Activated CD8-positive, alpha-beta memory T cell treated with anti-CD3 and anti-CD28 coated beads for 24 hours (primary cell): Measurements from ENCODE around the gene HACE1.

ENCODE experiments used
- DNase-seq: peaks from one replicate; pipeline ENCODE4 v3.0.0-alpha.2; 2020

Gene HACE1

DNA sequence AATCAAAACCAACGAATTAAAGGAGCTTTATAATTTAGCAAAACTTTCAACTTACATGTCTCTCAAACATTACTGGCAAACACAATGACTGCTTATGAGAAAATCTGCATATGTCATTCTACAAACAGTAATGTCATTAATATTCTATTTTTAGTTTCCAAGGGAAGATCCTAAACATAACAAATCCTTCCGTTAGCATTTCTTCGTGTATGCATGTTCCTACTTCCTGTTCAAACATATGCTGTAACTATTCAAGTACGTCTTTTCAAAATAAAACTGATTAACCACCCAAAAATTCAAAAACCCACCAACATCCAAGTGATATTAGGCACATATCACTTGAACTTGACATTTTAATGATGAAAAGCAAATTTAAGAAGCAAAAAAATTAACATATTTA lies 131.3 kb downstream of the HACE1 start:
- no peak for DNase-seq

DNA sequence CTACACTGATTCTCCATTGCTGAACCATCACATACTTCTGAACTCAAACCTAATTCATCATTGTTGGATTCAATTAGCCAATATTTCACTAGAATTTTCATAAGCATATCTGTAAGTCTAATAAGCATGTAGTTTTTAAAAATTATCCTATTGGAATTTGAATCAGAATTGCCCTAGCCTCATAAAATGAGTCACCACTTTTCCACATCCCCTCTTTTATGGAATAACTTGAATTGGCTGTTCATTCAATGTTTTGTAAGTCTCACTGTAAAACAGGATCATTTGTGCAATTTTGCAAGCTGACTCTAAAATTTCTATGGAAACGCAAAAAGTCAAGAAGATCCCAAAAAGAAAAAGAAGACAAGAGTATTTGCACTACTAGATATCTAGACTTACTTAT lies 141.0 kb downstream of the HACE1 start:
- DNase-seq = no peak

DNA sequence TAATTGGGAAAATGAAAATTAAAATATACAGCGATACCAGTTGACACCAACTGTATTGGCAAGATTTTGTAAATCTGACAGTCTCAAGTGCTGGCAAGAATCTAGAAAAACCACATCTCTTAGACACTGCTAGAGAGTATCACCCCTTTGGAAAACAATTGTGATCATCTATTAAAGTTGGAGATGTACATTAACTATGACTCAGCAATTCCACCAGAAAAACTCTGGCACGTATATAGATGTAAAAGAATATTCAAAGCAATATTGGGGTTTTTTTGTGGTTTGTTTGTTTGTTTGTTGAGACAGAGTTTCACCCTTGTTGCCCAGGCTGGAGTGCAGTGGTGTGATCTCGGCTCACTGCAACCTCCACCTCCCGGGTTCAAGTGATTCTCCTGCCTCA lies 142.9 kb downstream of the HACE1 start:
- no peak for DNase-seq

DNA sequence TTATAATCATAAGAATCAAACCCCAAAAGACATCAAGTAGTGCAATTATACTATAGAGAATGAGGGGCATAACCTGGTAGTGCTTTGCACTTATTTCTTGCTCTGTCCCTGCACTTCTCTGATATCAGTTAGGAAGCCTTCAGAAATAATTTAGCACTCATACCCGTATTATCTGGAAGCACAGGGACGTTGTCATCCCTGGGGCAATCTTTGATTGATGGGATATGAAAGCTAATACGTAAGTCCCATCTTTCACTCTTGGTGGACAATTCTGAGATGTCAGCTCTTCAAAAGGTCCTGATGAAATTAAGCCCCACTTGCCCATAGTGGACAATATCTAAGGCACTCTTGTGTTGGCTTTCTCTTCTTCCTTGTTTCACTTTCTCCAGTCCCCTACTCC lies 144.9 kb downstream of the HACE1 start:
- no peak for DNase-seq

DNA sequence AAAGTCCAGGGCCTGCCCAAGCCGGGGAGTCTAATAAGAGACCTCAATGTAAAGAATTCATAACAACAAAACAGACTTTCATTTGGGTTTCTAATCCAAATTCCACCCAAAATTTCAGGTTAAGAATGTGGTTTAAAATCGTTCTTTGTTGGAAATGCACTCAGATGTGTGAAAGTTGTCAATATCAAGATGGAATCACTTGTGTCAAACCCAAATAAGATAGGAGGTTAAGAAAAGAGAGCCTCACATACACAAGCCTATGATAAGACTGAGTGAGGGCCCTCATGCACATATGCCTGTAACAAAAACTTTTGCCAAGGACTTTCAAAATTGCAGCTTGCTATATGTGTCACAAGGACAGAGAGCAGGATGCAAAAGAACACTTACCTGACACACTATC lies 145.7 kb downstream of the HACE1 start:
- no peak for DNase-seq

DNA sequence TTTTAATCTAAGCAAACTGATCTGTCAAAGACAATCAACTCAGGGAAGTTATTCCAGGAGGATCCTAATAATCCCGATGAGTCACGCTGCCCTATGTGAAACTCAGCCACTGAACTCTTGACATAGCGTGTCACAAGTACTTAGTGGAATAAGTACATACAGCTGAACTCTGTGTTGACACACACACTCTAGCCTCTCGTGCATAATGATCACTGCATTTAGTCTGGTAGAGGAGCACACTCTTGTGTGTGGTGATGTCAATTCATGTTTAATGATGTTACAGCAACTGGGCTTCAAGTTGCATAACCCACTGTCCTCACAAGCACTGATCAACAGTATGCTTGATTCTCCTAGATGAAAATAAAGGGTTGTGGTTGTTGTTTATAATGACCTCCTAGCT lies 148.3 kb downstream of the HACE1 start:
- DNase-seq = no peak

DNA sequence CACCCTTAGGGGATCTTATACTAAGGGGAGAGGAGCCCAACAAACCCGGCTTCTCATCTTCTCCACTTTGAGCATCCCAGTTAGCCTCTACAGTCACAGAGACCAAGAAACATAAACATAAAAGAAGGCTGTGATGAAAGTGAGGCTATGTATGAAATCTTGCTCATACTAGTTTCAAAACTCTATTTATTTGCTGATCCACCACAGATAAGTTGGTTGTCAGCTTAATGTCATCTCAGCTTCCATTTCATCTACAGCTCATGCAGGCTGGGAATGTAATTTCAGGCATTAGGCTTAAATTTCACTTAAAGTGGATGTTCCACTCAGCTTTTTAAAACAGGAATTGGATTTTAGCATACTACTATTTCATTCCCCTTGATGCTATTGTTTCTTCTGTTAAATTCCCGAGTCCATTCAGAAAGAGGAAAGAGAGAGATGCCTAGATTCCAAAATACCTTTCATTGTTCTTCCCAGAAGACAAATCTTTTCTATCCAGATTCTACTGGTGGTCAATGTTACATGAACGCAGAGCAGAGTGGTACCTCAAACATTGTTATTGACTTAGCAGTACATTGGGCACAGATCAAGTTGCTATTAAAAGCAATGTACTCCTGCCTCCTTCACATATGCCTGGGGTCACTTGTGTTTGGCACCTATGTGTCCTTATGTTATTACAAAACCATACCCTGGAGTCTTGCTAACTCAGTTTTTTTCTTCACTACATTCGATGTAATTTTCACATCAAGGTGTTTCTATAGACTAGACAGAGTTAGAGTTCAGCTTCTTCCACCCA lies 149.0 kb downstream of the HACE1 start:
- DNase-seq = no peak

DNA sequence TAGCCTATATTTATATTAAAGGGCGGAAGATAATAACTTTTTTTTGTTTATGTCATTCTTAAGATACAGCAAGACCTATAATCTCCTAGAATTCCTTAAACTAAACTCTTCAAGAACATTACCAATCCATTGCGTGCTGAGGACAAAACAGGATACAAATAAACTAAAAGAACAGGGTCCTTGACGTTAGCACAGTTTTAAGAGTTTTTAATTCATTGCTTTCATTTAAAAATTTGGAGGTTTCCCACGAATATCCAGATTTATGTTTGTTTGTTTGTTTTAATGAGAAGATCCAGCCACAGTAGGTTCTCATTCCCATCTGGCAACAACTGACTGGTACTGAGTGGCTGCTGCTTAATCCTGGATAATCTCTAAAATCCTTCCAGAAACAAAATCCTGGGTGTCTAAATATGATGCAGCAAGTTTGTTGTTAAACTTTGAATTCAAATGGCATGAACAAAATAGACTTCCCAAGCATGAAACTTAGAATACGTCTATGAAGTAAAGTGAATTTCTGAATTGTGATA lies 153.7 kb downstream of the HACE1 start:
- DNase-seq = no peak

DNA sequence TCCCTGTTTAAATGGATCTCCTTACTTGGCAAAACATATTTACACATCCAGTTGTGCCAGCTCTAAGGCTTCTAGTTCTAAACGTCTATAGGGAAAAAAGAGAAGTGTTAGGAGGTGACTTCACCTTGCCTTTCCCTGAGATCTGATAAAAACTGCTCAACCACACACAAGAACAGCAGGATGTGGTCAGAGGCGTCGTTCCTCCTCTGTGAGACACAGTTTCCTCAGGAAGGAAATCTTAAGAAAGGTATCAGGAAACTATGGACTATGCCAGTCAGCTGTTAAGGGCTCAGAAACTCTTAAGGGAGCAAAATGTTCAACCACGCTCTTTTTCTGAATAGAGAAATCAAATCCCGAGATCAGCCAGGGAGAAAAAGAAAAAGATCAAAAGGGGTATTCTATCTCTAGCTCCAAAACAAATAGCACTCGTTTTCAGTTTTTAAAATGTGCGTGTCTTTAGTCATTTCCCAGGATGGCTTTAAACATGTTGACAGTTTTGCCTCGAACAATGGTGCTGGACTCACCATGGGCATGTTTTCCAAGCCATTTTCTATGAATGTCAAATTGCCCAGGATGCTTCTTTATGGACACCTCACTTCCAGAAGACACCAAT lies 154.5 kb downstream of the HACE1 start:
- no peak for DNase-seq

DNA sequence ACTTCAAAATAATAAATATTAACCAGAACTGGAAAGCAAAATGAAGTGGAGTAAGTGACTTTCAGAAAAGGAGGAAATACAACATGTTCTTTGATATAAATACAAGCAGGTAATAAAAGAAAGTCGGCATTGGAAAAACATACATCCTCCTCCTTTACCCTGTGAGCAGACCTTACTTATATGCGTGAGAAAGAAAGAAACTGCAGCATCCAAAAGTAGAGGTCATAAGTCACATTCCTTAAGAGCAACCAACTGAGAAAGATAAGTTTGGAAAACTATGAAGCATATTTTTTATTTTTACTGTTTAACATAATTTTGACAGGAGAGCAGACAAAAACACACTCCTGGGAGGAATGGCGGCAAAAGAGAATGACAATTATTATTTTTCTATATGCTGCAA lies 155.5 kb downstream of the HACE1 start:
- DNase-seq = no peak

DNA sequence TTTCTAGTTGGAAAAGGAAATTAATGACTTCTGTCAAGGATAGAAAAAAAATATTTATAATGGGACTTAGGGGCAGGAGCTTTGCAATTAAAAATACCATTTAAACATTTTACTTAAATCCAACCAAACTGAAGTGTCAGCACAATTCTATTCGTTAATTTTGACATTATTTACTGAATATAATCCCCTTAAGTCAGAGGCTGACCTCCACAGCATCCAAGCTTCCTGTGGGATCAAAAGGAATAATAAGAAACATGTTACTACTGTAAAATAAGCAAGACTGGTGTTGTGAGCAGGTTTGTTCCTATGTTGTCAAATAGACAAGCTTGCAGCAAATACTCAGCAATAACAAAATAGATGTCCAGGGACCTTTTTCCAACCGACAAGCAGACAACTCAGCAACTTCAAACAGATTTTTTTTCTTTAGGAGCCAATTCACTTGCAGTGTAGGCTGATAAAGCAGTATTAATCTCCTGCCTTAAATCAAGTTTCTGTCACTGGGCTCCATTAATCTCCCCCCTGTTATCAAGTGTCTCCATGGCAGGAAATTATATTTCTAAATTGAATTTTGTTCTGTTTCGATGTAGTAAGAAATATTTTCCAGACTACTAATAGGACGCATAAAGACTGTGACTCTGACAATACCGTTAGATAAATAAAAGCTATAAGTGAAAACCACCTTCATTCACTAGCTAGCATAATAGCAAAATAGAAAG lies 157.4 kb downstream of the HACE1 start:
- DNase-seq = no peak

DNA sequence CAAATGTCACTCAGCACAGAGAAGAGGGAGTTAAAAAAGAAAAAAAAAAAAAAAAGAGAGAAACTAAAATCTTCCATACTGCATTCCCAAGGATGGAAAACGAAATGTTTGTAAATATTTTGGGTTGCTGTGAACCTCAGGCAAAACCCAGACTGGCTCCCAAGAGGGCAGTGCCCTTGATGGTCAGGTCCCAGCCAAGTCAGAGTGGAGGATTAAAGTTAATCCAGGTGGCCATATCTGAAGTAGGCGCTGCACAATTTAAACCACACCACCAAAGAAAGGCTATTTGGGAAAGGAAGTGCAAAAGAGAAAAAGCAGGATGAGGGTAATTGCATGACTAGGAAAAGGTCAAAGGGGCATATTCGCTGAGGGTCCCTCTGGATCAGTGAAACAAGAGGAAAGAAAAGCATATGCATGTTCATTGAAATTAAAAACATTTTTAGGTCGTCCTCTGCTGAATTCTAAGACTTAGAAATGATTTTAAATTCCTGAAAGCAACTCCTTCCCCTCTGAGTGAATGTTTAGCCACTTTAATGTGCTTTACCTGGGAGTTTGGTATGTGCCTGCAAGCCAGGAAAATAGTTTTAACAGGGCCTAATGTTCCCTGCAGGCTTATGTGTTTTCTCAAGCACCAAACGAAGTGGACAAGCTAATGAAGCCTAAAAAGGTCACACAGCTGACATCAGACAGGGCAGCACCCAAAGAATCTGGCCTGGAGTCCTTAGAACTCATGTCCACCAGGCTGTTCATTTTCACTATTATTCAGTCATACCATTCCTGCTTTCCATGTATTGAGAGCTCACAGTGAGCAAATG lies 159.1 kb downstream of the HACE1 start:
- no peak for DNase-seq

DNA sequence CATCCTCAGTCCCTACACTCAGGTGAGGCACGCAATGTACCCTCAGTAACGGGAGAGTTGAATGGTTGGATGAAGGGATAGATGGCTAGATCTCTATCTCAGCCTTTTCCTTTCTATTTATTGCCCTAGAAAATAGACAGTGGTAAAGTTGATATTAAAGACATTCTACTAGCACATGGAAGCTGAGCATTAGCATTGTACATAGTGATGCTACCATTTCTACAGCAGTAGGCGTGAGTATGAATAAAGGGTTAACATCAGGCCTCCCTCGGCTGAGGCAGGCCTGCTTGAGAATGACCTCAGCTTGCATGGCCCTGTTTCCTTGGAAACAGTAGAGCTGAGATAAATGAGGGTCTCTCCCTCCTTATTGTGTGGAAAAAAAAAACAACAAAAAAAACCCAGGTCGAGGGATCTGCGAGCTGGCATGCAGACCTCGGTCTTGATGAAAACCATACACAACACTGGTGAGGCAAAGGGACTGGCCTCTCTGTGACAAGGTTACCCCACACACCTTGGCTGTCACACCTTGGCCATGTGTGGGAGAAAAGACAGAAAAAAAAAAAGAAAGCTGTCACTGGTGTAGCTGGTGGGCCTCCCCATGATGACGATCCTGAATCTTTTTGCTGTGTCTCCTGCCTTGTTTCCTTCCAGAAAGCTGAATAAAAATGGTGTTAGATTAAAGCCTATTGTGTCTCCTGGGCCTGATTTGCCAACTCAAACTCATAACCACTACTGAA lies 160.0 kb downstream of the HACE1 start:
- DNase-seq = no peak

DNA sequence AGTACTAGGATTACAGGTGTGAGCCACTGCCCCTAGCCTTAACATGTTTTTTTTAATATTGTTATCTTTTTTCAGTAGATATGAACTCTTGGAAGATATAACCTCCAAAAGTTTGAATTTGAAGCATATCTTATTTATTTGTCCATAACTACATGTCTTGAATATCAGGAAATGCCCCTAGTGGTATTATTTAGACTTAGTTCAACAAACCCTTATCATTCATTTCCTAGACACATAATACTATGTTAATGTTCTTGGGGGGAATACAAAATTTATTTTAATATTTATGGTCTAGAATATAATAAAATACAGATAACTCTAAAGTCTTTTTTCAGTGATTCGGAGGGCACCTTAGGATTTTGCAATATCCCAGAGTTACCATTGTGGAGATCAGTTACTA lies 160.7 kb downstream of the HACE1 start:
- DNase-seq = no peak

DNA sequence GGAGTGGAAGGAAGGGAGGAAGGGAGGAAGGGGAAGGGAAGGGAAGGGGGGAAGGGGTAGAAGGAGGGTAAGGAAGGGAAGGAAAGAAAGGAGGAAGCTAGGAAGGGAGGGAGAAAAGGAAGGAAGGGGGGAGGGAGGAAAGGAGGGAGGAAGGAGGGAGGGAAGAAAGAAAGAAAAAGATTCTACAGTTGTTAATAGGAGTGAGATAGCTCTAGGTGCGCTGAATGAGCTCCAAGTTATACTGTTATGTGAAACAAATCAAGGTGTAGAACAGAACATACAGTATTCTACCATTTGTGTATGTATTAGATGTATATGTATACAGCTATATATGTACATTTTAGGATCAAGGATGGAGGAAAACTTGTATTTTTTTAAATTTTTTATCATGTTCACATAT lies 167.7 kb downstream of the HACE1 start:
- no peak for DNase-seq

DNA sequence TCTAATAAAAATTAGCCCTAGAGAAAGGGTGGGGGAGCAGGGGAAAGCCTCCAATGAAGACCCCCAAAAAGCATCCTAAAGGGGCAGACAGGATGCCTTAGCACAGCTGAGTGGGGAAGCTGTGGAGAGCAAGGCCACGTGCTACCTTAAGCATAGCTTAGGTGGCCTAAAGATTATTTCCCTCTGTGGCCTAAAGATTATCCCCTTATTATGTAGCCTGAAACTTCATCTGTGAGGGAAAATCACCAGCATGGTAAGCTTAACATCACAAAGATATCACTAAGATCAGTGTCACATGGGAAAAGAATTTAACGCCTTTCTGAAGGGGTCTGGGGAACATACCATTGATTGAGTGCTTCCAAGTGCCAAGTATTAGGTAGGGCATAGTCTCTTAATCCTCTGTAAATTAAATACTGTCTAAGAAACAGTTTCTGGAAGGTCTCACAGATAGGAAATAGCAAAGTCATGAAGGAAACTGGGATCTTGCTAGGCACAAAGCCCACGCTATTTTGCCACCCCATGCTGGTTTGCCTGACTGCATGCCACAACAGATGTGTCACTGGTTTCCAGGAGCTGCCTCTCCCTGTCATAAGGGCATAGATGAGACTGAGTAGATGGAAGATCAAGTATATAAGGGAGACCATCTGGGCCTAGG lies 170.0 kb downstream of the HACE1 start:
- no peak for DNase-seq

DNA sequence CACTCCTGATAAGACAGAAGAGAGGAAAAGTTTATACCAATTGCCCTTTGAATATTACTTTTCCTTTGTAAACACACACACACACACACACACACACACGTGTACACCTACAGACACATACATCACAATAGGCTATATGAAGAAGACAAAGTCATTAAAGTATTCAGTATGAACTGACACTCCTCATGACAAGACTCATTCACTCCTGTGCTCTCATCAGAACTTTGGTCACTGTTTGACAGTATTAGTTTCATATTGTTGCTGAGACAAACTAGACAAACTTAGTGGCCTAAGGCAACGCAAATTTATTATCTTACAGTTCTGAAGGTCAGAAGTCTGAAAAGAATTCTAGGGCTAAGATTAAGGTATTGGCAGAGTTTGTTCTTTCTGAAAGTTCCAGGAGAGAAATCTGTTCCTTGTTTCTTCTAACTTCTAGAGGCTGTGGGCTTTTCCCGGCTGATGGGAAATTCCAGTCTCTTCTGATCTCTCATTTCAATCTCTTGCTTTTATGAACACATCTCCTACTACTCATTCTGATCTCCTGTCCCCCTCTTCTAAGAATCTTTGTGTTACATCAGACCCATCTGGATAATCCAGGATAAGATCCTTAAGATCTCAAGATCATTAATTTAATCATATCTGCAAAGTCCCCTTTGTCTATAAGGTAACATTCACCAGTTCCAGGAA lies 171.3 kb downstream of the HACE1 start:
- no peak for DNase-seq

DNA sequence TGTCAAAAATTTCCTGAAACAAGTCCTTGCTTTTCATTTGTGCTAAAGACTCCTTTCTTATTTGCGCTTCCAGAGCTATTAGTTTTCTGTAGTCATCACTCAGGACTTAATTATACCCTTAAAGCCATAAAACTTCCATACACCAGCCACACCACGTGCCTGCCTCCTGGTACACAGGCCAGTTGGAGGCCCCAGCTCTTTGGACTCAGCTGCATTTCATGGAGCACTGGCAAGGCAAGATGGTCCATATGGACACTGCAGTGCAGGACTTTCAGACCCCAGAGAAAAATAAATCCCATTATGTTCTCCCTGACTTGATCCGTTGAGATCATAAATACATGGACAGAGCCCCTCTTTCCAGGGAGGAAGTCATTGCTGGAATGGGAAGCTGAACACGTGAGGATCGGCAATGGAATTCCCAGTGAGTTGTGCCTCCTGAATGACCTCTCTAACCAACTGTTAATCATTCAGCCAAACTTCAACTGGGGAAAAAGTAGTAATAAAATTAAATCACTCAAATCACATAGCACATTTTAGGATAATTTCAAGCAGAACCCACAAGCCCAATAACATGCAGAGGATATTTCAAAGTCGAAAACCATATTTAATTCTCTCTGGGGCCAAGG lies 173.1 kb downstream of the HACE1 start:
- no peak for DNase-seq

DNA sequence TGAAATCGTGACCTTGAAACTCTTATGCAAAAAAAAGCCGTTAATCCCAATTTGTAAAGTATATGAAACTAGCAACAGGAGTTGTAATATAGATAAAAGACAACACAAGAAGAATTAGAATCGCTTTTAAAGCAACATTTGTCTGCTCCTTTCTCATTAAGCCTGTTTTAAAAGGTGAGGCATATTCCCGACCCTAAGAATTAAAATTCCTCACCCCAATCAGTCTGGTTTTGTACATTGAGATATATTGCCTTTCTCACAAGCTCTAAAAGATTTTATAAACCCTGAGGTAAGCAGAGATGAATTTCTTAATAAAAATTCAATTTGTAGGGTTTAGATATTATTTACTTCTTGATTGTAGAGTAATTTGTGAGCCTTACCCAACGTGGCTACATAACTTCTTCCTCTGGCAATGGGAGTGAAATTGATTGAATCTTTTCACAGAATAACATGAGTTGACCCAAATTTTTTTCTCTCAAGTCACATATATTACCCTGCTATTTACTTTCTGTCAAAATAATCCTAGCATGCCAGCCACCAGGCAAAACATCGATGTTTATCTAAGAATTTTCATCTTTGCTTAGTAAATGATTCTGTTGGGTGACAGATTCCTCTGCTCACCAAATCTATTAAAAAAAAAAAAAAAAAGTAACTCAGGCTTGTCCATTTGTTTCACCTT lies 173.7 kb downstream of the HACE1 start:
- no peak for DNase-seq

DNA sequence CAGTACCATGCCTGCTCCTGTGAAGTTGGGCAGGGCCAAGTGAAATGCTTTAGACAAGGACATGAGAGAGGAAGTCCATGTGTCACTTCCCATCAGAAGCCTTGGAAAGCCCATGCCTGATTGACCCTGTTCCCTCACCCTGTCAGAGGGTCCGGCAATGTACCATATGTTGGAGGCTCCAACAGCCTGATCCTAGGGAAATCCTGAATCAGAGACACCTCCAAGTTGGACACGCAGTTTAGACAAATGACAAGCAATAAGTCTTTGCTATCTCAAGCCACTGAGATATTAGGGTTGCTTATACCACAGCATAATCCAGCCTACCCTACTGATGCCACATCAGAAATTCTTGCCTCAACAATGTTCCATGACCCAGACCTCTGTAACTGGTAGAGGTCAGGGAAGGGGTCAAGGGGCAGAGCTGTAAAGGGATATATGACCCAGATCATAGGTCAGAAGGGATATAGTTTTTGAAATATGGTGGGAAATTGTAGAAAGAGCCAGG lies 174.8 kb downstream of the HACE1 start:
- DNase-seq = no peak
